Fibroblast of villous mesenchyme (primary cell): ENCODE measurements around the gene ERC1. TPM values are rescaled to one million over a fixed set of nuclear protein-coding genes. Genes with fewer than 3 reads are reported as not detected.
"Not testable (repeated sequence)": the region's sequence is repeated elsewhere in the genome, so short reads cannot be mapped to it uniquely, and the experiment has no call there.

Experiments
- DNase-seq: peaks from one replicate; pipeline ENCODE4 v3.0.0-alpha.2; 2010; ENCODE audit warnings: low read depth
- H3K4me3 ChIP-seq: 2 replicates; pipeline ENCODE4 v1.5.1; 2011; ENCODE audit warnings: low read depth, mild to moderate bottlenecking, low read length
- CTCF ChIP-seq: IDR thresholded peaks from 2 replicates; pipeline ENCODE4 v1.5.1; 2012; ENCODE audit warnings: low read depth, mild to moderate bottlenecking, low read length; ENCODE audit not compliant: insufficient read depth
- total RNA-seq: library from RNA; depleted of rRNA; stranded (reverse); fragments of >200 nt; gene quantifications from 2 replicates; pipeline ENCODE4 v1.2.3, GENCODE V29; 2012

ERC1 gene
- total RNA-seq, 1 donor: 49.7 TPM

GRCh38 chr12:989751-990660, 1.0 kb upstream of the ERC1 start:
- peak; percentile 18 for TF ChIP-seq CTCF
- peak overlapping the region; percentile 71 for H3K4me3 ChIP-seq
- peak; percentile 73 for DNase-seq

- no peak for TF ChIP-seq CTCF
- no peak for DNase-seq
- peak overlapping the region; percentile 79 for H3K4me3 ChIP-seq
Observed at GRCh38 chr12:991350-992333, 619 bp downstream of the ERC1 start.

- no peak for TF ChIP-seq CTCF
- no peak for DNase-seq
- peak overlapping the region; percentile 79 for H3K4me3 ChIP-seq
Observed at GRCh38 chr12:992647-993046, 1.6 kb downstream of the ERC1 start.

- DNase-seq: no peak
- no peak overlapping the region for H3K4me3 ChIP-seq
- TF ChIP-seq CTCF: no peak
Observed at GRCh38 chr12:996881-997280, 5.9 kb downstream of the ERC1 start.

- no peak for DNase-seq
- no peak for TF ChIP-seq CTCF
- no peak overlapping the region for H3K4me3 ChIP-seq
Observed at GRCh38 chr12:997505-997904, 6.5 kb downstream of the ERC1 start.

GRCh38 chr12:998020-998874, 7.2 kb downstream of the ERC1 start:
- no peak for TF ChIP-seq CTCF
- no peak for DNase-seq
- H3K4me3 ChIP-seq: no peak overlapping the region

- not testable (repeated sequence) for DNase-seq, H3K4me3 ChIP-seq
Observed at GRCh38 chr12:999736-1000135, 8.7 kb downstream of the ERC1 start.
